Pericardium fibroblast (primary cell): Measurements from ENCODE around the gene HRH4. TPM values are rescaled to one million over a fixed set of nuclear protein-coding genes. Genes with fewer than 3 reads are reported as not detected.

Experiments
- total RNA-seq: library from RNA; depleted of rRNA; stranded (reverse); fragments of >200 nt; gene quantifications from 2 replicates; pipeline ENCODE4 v1.2.3, GENCODE V29; 2015

The HRH4 gene
- total RNA-seq, result not detected in 2 replicates

GRCh38 chr18:24460388-24460787 is at the start of gene HRH4:
HRH4 (plus strand) TSS chr18:24460637; CDS start chr18:24460729, 92 bp downstream.

GRCh38 chr18:24426398-24427294 is 33.8 kb upstream of the HRH4 start, which contains the start of gene IMPACT:
IMPACT (plus strand) TSS chr18:24426670; CDS start chr18:24426757, 87 bp downstream.

Other genes with a start within 250 kb of the HRH4 start
- gene OSBPL1A, start 62.8 kb upstream of the HRH4 start, total RNA-seq, result 51.6 and 57.1 TPM in 2 replicates
- gene IMPACT, start 34.0 kb upstream of the HRH4 start, total RNA-seq, result 17.4 and 27.2 TPM in 2 replicates